GM06990 (cell line): ENCODE data around the gene HARBI1.

Source experiments
- DNase-seq: peaks from one replicate; pipeline ENCODE4 v3.0.0-alpha.2; 2011; ENCODE audit not compliant: insufficient read length; ENCODE audit errors: extremely low read depth
- H3K27me3 ChIP-seq: replicated peaks from 2 replicates; pipeline ENCODE4 v1.6.0; 2011; ENCODE audit warnings: low read length; ENCODE audit not compliant: control insufficient read depth, insufficient read depth
- H3K36me3 ChIP-seq: 2 replicates; pipeline ENCODE4 v1.5.1; 2011; ENCODE audit warnings: low read length; ENCODE audit not compliant: control insufficient read depth, insufficient read depth
- H3K4me3 ChIP-seq: replicated peaks from 2 replicates; pipeline ENCODE4 v1.5.1; 2011; ENCODE audit warnings: low read depth, mild to moderate bottlenecking, control low read depth, low read length
- CTCF ChIP-seq: IDR thresholded peaks from 2 replicates; pipeline ENCODE4 v1.5.1; 2011; ENCODE audit warnings: low read length, control low read depth, mild to moderate bottlenecking, inconsistent platforms; ENCODE audit not compliant: insufficient read depth, poor library complexity, severe bottlenecking

The HARBI1 gene

GRCh38 chr11:46564459-46564858, 52.6 kb downstream of the HARBI1 start:
- no peak for TF ChIP-seq CTCF
- no peak for DNase-seq
- Histone ChIP-seq H3K27me3 (no peaks in the 10 kb centered on the region), H3K4me3 (no peak overlapping the region), H3K36me3 (no peaks in the 10 kb centered on the region; the same call in 1 of the 2 replicates)

- no peak for DNase-seq
- H3K4me3 ChIP-seq: no peak overlapping the region
- H3K36me3 ChIP-seq: no peaks in the 10 kb centered on the region; the same call in 1 of the 2 replicates
- TF ChIP-seq CTCF: no peak
- no peaks in the 10 kb centered on the region for H3K27me3 ChIP-seq
Measured at GRCh38 chr11:46562527-46562926, 54.5 kb downstream of the HARBI1 start.

- Histone ChIP-seq H3K4me3 (peak overlapping the region; percentile 42), H3K27me3 (no peaks in the 10 kb centered on the region), H3K36me3 (no peaks in the 10 kb centered on the region)
- DNase-seq: no peak
- no peak for TF ChIP-seq CTCF
Measured at GRCh38 chr11:46560300-46560991, 56.6 kb downstream of the HARBI1 start.

GRCh38 chr11:46559815-46560214, 57.2 kb downstream of the HARBI1 start:
- Histone ChIP-seq H3K36me3 (no peaks in the 10 kb centered on the region), H3K27me3 (no peaks in the 10 kb centered on the region), H3K4me3 (no peak overlapping the region)
- TF ChIP-seq CTCF: no peak
- DNase-seq: no peak

GRCh38 chr11:46557684-46558151, 59.3 kb downstream of the HARBI1 start:
- no peak for DNase-seq
- Histone ChIP-seq H3K36me3 (no peaks in the 10 kb centered on the region), H3K4me3 (no peak overlapping the region), H3K27me3 (no peaks in the 10 kb centered on the region)
- no peak for TF ChIP-seq CTCF
